Naive B cell (primary cell): ENCODE results near the gene SMNDC1. TPM values are rescaled to one million over a fixed set of nuclear protein-coding genes. Genes with fewer than 3 reads are reported as not detected.

ENCODE experiments used
- ATAC-seq, 2 donors: fragments of 150-1000 bp; cut with Tn5 transposase; 2 replicates each; pipeline ENCODE4 v1.10.0; 2021; ENCODE audit warnings: low read depth in 2 of 2, mild to moderate bottlenecking in 2 of 2, moderate library complexity in 2 of 2
- DNase-seq: peaks from one replicate; pipeline ENCODE4 v3.0.0; 2022
- H3K27ac Mint-ChIP-seq, 6 donors: one replicate each; pipeline ENCODE4 v1.8.0; 2020 to 2022; ENCODE audit warnings: mild to moderate bottlenecking in 6 of 6, mixed read lengths in 6 of 6, moderate library complexity in 5 of 6, inconsistent platforms in 2 of 6
- H3K27me3 Mint-ChIP-seq, 3 donors: one replicate each; pipeline ENCODE4 v1.8.0; 2021 to 2022; ENCODE audit warnings: mixed read lengths in 3 of 3, mild to moderate bottlenecking in 1 of 3
- H3K36me3 Mint-ChIP-seq, 2 donors: one replicate each; pipeline ENCODE4 v1.8.0; 2020 to 2022; ENCODE audit warnings: mixed read lengths in 2 of 2, inconsistent platforms in 1 of 2, mild to moderate bottlenecking in 1 of 2
- H3K4me1 Mint-ChIP-seq, 3 donors: one replicate each; pipeline ENCODE4 v1.8.0; 2020 to 2022; ENCODE audit warnings: mixed read lengths in 3 of 3, inconsistent platforms in 1 of 3, mild to moderate bottlenecking in 1 of 3, moderate library complexity in 1 of 3
- H3K4me3 Mint-ChIP-seq, 8 donors: one replicate each; pipeline ENCODE4 v1.8.0; 2020 to 2022; ENCODE audit warnings: mild to moderate bottlenecking in 8 of 8, mixed read lengths in 8 of 8, moderate library complexity in 8 of 8, inconsistent platforms in 2 of 8
- H3K9me3 Mint-ChIP-seq, 7 donors: one replicate each; pipeline ENCODE4 v1.8.0; 2020 to 2022; ENCODE audit warnings: mixed read lengths in 7 of 7, mild to moderate bottlenecking in 5 of 7, inconsistent platforms in 2 of 7, moderate library complexity in 1 of 7
- polyA plus RNA-seq, 6 donors: library from polyadenylated mRNA; unstranded; fragments of 300-500 nt; fragmentation: Illumina TruSeq; gene quantifications; one replicate each; pipeline ENCODE4 v1.2.3, GENCODE V29; 2021; ENCODE audit warnings: low read depth in 6 of 6

SMNDC1 gene
- polyA plus RNA-seq, 6 donors from 2014 or later, result 11.9 to 20.8 (median 15.9) TPM

GRCh38 chr10:110303681-110304080 is 1.0 kb downstream of the SMNDC1 start:
- Mint-ChIP-seq H3K4me3 (peak overlapping the region; percentile 87 to 98 (median 92)), H3K36me3 (peaks cover 0 to 8% of the 10 kb centered on the region in 2 donors), H3K27me3 (no peaks in the 10 kb centered on the region), H3K27ac (peak overlapping the region; percentile 50 to 98 (median 94)), H3K9me3 (no peaks in the 10 kb centered on the region), H3K4me1 (peaks cover 20 to 50% (median 35%) of the 10 kb centered on the region in 3 donors)
- ATAC-seq (no peak), DNase-seq (no peak)

DNA sequence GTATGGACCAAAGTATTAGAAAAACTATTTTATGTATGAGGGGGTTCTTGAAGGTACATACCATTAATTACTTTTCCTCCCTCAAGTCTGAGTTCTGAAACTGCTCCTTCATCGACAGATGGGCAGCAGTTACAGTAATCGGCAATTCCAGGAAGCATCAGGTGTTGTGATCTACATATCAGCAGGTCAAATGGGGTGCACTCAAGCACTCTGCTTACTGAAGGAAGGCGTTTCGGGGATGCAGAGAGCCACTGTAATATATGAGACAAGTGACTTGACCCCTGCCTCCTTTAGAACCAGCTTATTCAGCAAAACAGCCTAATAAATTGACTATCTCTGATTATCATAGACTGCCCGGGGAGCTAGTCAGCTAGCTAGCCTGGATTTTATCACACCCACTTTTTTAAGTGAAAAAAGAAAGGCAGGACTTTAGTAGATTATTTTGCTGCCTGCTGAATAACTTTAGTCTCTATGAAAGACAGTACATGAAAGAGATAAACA is 4.2 kb downstream of the SMNDC1 start:
- H3K9me3 Mint-ChIP-seq, result no peaks in the 10 kb centered on the region
- no peaks in the 10 kb centered on the region for H3K27me3 Mint-ChIP-seq
- DNase-seq, result no peak
- peak overlapping the region in 1 of 8 donors; percentile 65 for H3K4me3 Mint-ChIP-seq
- H3K4me1 Mint-ChIP-seq, result peaks cover 25 to 44% (median 34%) of the 10 kb centered on the region in 3 donors
- peaks cover 15 to 25% of the 10 kb centered on the region in 2 donors for H3K36me3 Mint-ChIP-seq
- peak overlapping the region in 1 of 6 donors; percentile 4 for H3K27ac Mint-ChIP-seq
- no peak for ATAC-seq

DNA sequence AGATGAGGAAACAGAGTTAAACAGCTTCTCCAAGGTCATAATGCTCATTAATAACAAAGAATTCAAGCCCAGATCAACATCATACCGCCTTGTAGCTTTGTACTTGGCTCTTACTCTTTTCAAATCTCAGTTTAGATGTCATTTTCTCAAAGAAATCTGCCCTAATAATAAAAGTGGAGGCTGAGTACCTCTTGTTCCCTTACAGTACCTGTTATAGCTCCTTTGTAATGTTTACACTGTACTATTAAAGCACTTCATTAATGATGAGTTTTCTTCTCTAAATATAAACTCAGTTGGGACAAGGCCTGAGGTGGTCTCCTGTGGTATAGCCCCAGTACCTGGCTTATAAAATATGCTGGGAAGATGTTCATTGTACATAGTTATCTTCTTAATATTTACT is 7.8 kb downstream of the SMNDC1 start:
- peak overlapping the region in 3 of 6 donors; percentile 12 to 87 (median 44) for H3K27ac Mint-ChIP-seq
- H3K36me3 Mint-ChIP-seq, result peaks cover 25 to 30% of the 10 kb centered on the region in 2 donors
- peaks cover 15 to 22% (median 21%) of the 10 kb centered on the region in 3 donors for H3K4me1 Mint-ChIP-seq
- ATAC-seq, result no peak
- H3K4me3 Mint-ChIP-seq, result no peak overlapping the region
- no peaks in the 10 kb centered on the region for H3K27me3 Mint-ChIP-seq
- no peak for DNase-seq
- H3K9me3 Mint-ChIP-seq, result no peaks in the 10 kb centered on the region

DNA sequence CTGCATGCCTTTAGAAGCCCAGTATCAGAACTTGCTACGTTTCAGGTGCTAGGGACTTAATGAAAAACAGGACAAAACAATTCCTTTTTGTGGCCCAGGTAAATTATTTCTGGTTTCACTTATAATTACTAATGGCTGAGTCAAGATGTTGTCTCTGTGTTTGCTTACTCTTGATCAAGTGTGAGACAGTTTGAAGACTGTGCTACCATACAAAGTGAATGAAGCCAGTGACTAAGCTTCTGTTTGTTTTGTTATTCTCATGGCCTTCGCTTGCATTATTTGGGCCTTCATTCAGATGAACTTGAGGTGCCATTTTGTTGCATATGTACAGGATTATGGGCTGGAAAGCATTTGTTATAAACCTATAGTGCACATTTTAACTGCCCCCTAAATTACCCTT is 17.9 kb downstream of the SMNDC1 start:
- no peaks in the 10 kb centered on the region for H3K9me3 Mint-ChIP-seq
- H3K4me3 Mint-ChIP-seq, result no peak overlapping the region
- H3K4me1 Mint-ChIP-seq, result peaks cover 6 to 8% (median 8%) of the 10 kb centered on the region in 3 donors
- H3K27ac Mint-ChIP-seq, result peak overlapping the region in 2 of 6 donors; percentile 33 to 52
- ATAC-seq (no peak), DNase-seq (no peak)
- no peaks in the 10 kb centered on the region for H3K27me3 Mint-ChIP-seq
- peaks cover 6 to 7% of the 10 kb centered on the region in 2 donors for H3K36me3 Mint-ChIP-seq

GRCh38 chr10:110285501-110285900 is 19.2 kb downstream of the SMNDC1 start:
- H3K27me3 Mint-ChIP-seq, result no peaks in the 10 kb centered on the region
- H3K36me3 Mint-ChIP-seq, result peaks cover 6 to 7% of the 10 kb centered on the region in 2 donors
- no peak overlapping the region for H3K4me3 Mint-ChIP-seq
- DNase-seq (no peak), ATAC-seq (no peak)
- no peak overlapping the region for H3K27ac Mint-ChIP-seq
- H3K4me1 Mint-ChIP-seq, result peaks cover 6 to 8% (median 8%) of the 10 kb centered on the region in 3 donors
- no peaks in the 10 kb centered on the region for H3K9me3 Mint-ChIP-seq

DNA sequence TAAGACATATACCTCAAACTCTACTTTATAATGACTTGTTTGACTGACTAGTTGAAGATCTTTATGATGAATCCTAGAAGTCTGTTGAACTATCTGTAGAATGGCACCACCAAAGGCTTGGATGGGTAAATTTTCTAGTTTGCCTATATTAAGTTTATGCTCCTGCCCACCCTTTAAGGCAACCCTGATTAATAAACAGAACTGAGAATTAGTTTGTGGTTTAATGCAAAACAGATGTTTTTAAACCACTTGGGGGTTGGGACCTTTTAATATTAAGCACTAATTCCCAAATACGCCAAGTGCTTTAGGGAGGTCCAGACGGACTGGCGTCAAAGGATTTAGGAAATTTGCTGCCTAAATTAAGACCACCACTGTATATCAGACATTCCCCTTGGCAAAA is 20.5 kb downstream of the SMNDC1 start:
- peaks cover 8 to 10% (median 9%) of the 10 kb centered on the region in 3 donors for H3K4me1 Mint-ChIP-seq
- no peaks in the 10 kb centered on the region for H3K9me3 Mint-ChIP-seq
- H3K27ac Mint-ChIP-seq, result peak overlapping the region in 1 of 6 donors; percentile 81
- H3K27me3 Mint-ChIP-seq, result no peaks in the 10 kb centered on the region
- H3K4me3 Mint-ChIP-seq, result no peak overlapping the region
- DNase-seq, result no peak
- ATAC-seq, result peak; percentile 33 to 60
- peaks cover 6 to 7% of the 10 kb centered on the region in 2 donors for H3K36me3 Mint-ChIP-seq

GRCh38 chr10:110279407-110279986 is 25.2 kb downstream of the SMNDC1 start:
- Mint-ChIP-seq H3K4me3 (peak overlapping the region in 5 of 8 donors; percentile 1 to 71 (median 27)), H3K27ac (peak overlapping the region in 2 of 6 donors; percentile 28 to 53), H3K9me3 (no peaks in the 10 kb centered on the region), H3K36me3 (peaks cover under 1 to 2% of the 10 kb centered on the region in 2 donors), H3K4me1 (peaks cover 16 to 23% (median 21%) of the 10 kb centered on the region in 3 donors), H3K27me3 (no peaks in the 10 kb centered on the region)
- DNase-seq, result peak; percentile 58
- ATAC-seq, result peak; percentile 82 to 85

DNA sequence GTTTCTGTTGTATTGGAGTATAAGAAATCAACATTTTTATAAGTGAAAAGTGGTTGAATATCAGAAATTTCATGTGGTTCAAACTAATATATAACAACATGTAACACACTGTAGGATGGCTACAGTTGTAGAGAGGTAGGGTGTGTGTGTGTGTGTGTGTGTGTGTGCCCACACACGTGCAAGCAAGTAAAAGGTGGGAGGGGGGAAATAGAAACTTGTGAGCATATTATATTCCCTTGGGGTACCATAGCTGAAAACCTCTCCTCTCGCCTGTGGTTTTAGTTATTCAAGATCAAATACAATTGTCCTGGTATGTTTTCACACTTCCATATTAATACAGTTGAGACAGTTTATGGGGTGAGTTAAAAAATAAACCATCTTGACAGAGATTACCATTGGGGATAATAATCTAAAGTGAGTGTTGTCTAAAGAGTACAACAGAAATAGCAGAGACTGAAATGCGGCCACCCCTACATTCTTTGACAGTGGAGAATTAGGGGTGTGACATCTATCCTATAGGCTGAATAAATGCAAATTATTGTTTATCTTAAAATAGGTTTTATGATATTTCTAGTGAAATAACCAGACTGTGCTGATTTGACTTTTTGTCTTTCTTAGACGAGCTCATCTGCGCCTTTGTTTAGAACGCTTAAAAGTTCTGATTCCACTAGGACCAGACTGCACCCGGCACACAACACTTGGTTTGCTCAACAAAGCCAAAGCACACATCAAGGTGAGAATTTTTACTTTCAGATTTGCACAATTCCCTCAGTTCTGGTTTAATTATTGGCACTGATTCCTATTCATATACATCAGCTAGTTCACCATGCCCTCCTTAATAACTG is 25.9 kb downstream of the SMNDC1 start:
- Mint-ChIP-seq H3K4me1 (peaks cover 16 to 24% (median 22%) of the 10 kb centered on the region in 3 donors), H3K4me3 (peak overlapping the region in 5 of 8 donors; percentile 20 to 71 (median 27)), H3K9me3 (no peaks in the 10 kb centered on the region), H3K27ac (peak overlapping the region in 3 of 6 donors; percentile 28 to 84 (median 53)), H3K27me3 (no peaks in the 10 kb centered on the region), H3K36me3 (no peaks in the 10 kb centered on the region)
- ATAC-seq (peak in 1 of 2 donors; percentile 24), DNase-seq (no peak)

DNA sequence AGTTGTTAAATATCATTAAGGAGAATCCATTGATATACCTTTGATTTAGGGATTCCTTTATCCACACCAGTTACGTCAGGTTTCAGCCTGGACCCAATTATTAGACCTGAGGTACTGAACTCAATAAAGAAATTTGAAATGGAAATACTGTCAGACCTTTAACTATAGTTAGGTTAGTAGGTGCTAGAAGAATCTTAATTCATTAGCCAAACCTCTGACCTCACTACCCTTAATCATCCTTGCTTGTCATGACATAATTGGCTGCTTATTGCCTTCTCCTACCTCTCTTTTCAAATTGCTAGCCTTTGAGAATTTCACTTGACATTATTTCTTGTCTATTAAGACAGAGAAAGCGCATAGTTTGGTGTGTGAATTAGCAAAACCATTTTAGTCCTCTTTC is 27.1 kb downstream of the SMNDC1 start:
- H3K4me1 Mint-ChIP-seq, result peaks cover 22 to 31% (median 30%) of the 10 kb centered on the region in 3 donors
- no peaks in the 10 kb centered on the region for H3K36me3 Mint-ChIP-seq
- H3K4me3 Mint-ChIP-seq, result no peak overlapping the region
- H3K9me3 Mint-ChIP-seq, result no peaks in the 10 kb centered on the region
- DNase-seq (no peak), ATAC-seq (no peak)
- peak overlapping the region in 1 of 6 donors; percentile 34 for H3K27ac Mint-ChIP-seq
- no peaks in the 10 kb centered on the region for H3K27me3 Mint-ChIP-seq

- H3K9me3 Mint-ChIP-seq, result no peaks in the 10 kb centered on the region
- no peak overlapping the region for H3K27ac Mint-ChIP-seq
- H3K4me3 Mint-ChIP-seq, result no peak overlapping the region
- no peak for DNase-seq
- ATAC-seq, result no peak
- no peaks in the 10 kb centered on the region for H3K27me3 Mint-ChIP-seq
- H3K4me1 Mint-ChIP-seq, result peaks cover 22 to 31% (median 30%) of the 10 kb centered on the region in 3 donors
- no peaks in the 10 kb centered on the region for H3K36me3 Mint-ChIP-seq
Observed at GRCh38 chr10:110276603-110277002, 28.1 kb downstream of the SMNDC1 start.

DNA sequence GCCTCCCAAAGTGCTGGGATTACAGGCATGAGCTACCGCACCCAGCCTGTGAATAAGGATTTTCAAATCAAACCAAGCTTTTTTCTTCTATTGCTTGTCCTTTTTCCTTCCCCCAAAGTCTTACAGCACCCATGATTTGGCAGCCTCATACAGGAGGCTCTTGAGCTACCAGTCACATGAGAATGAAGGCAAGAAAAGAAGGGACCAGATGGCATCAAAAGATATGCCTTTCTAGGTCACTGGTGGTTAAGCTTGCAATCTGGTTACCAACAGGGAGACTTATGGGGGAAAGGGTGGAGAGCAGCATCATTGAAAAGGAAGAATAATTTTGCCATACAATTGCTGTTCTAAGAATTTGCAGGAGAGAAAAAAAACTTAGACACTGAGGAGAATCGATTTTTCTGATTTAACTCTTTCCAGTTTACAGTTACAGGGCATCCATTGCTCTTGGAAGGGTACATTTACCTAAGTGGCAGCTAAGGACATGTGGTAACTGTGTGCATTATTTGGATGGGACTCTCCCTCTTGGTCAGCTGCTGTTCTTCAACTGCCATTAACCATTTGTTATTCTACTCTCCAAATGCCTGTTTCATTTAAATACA is 29.5 kb downstream of the SMNDC1 start:
- H3K27ac Mint-ChIP-seq, result peak overlapping the region in 1 of 6 donors; percentile 74
- H3K4me3 Mint-ChIP-seq, result no peak overlapping the region
- H3K27me3 Mint-ChIP-seq, result no peaks in the 10 kb centered on the region
- H3K9me3 Mint-ChIP-seq, result no peaks in the 10 kb centered on the region
- DNase-seq (no peak), ATAC-seq (no peak)
- H3K36me3 Mint-ChIP-seq, result no peaks in the 10 kb centered on the region
- peaks cover 22 to 31% (median 30%) of the 10 kb centered on the region in 3 donors for H3K4me1 Mint-ChIP-seq

GRCh38 chr10:110274647-110275046 is 30.1 kb downstream of the SMNDC1 start:
- no peaks in the 10 kb centered on the region for H3K9me3 Mint-ChIP-seq
- no peak overlapping the region for H3K27ac Mint-ChIP-seq
- no peak overlapping the region for H3K4me3 Mint-ChIP-seq
- no peaks in the 10 kb centered on the region for H3K27me3 Mint-ChIP-seq
- H3K4me1 Mint-ChIP-seq, result peaks cover 23 to 34% (median 33%) of the 10 kb centered on the region in 3 donors
- DNase-seq, result no peak
- no peaks in the 10 kb centered on the region for H3K36me3 Mint-ChIP-seq
- no peak for ATAC-seq

DNA sequence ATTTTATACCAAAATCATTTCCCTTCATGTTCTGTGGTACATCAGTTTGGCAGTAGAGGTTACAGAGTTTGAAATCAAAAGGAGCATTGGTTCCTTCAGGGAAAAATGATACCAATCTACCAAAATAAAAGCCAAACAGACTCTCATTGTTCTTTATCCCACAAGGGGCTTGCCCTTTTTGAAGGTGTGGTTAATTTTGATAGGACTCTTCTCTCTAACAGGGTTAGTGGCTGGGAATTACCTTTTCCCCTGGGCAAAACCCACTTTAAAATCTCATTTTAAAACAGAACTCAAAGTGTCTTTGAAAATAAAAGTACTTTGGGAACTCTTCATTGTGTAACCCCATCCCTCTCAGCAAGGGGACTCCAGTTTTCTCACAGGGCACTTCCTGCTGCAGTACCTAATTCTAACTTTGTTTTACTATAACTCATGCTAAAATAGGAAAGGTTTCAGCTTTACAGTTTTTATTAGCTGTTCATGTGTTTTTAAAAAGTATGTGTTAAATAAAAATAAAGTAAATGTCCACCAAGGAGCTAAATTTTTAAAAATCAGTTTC is 30.6 kb downstream of the SMNDC1 start:
- no peak for ATAC-seq
- no peaks in the 10 kb centered on the region for H3K9me3 Mint-ChIP-seq
- no peaks in the 10 kb centered on the region for H3K27me3 Mint-ChIP-seq
- peaks cover 24 to 37% (median 36%) of the 10 kb centered on the region in 3 donors for H3K4me1 Mint-ChIP-seq
- peak overlapping the region in 1 of 6 donors; percentile 46 for H3K27ac Mint-ChIP-seq
- DNase-seq, result no peak
- no peaks in the 10 kb centered on the region for H3K36me3 Mint-ChIP-seq
- H3K4me3 Mint-ChIP-seq, result no peak overlapping the region
